Measurements from ENCODE around the gene SKIC8.

Gene SKIC8

GRCh38 chr15:78312536-78312935 is 13.1 kb upstream of the SKIC8 start:
- Mint-ChIP-seq H3K27me3 (peaks cover 4% of the 10 kb centered on the region), H3K9me3 (no peaks in the 10 kb centered on the region), H3K4me3 (no peak overlapping the region), H3K4me1 (no peaks in the 10 kb centered on the region), H3K27ac (no peak overlapping the region), H3K36me3 (no peaks in the 10 kb centered on the region)

- H3K27me3 Mint-ChIP-seq = peaks cover 4% of the 10 kb centered on the region
- no peaks in the 10 kb centered on the region for H3K4me1 Mint-ChIP-seq
- no peak overlapping the region for H3K27ac Mint-ChIP-seq
- no peak overlapping the region for H3K4me3 Mint-ChIP-seq
- no peaks in the 10 kb centered on the region for H3K9me3 Mint-ChIP-seq
- no peaks in the 10 kb centered on the region for H3K36me3 Mint-ChIP-seq
Observed at GRCh38 chr15:78311292-78311691, 11.9 kb upstream of the SKIC8 start.

DNA sequence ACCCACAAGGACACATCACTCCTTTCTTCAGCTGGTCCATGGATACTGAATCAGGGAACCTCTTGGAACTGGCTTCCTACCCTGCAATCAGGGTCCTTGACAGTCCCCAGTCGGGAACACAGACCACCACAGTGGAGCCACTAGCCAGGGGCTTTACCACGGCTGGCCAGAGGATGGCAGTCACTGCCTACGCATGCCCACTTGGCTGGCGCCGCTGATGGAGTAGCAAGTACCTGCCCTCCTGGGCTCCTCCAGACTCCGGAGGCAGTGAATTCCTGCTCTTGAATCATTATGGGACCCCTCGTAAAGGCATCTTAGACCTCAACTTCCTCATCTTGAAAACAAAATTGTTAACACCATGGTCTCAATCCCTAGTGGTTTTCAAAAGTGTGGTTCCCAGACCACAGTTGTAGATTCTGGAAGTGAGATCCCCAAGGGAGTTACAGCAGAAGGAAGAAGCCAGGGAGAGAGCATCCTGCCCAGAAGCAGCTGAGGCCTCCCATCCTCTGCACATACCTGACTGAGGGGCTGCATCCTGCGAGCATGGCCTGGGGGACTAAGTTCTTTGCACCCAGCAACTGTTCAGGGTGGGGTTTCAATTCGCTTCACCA is 9.1 kb upstream of the SKIC8 start:
- Mint-ChIP-seq H3K27ac (no peak overlapping the region), H3K4me3 (no peak overlapping the region), H3K36me3 (no peaks in the 10 kb centered on the region), H3K27me3 (peaks cover 4% of the 10 kb centered on the region), H3K9me3 (no peaks in the 10 kb centered on the region), H3K4me1 (no peaks in the 10 kb centered on the region)

DNA sequence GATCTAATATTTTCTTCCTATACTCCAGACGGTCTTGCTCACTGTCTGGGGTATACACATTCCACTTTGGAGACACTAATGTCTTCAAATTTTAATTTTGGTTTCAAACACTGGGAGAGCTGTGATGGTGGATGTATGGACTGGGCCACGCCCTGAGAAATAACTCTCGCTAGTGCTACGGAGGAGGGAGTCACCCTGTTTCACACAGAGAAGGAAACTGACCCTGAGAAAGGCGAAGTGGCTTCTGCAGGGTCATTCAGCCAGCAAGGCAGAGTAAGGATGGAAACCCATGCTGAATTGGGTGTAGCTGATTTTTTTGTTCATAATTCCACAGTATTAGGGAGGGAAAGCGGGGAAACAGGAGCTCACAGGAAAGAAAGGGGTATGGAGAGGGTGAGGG is 8.6 kb upstream of the SKIC8 start:
- no peak overlapping the region for H3K27ac Mint-ChIP-seq
- H3K27me3 Mint-ChIP-seq = peaks cover 4% of the 10 kb centered on the region
- H3K9me3 Mint-ChIP-seq = no peaks in the 10 kb centered on the region
- H3K36me3 Mint-ChIP-seq = no peaks in the 10 kb centered on the region
- H3K4me1 Mint-ChIP-seq = no peaks in the 10 kb centered on the region
- H3K4me3 Mint-ChIP-seq = no peak overlapping the region

- Mint-ChIP-seq H3K4me1 (peaks cover 8% of the 10 kb centered on the region), H3K27me3 (peaks cover 4% of the 10 kb centered on the region), H3K36me3 (no peaks in the 10 kb centered on the region), H3K9me3 (no peaks in the 10 kb centered on the region), H3K27ac (no peak overlapping the region), H3K4me3 (no peak overlapping the region)
Observed at GRCh38 chr15:78306176-78306774, 6.9 kb upstream of the SKIC8 start.

- no peak overlapping the region for H3K4me3 Mint-ChIP-seq
- H3K27me3 Mint-ChIP-seq = peaks cover 4% of the 10 kb centered on the region
- no peaks in the 10 kb centered on the region for H3K36me3 Mint-ChIP-seq
- no peak overlapping the region for H3K27ac Mint-ChIP-seq
- H3K9me3 Mint-ChIP-seq = no peaks in the 10 kb centered on the region
- H3K4me1 Mint-ChIP-seq = peaks cover 8% of the 10 kb centered on the region
Observed at GRCh38 chr15:78304216-78305066, 5.0 kb upstream of the SKIC8 start.

DNA sequence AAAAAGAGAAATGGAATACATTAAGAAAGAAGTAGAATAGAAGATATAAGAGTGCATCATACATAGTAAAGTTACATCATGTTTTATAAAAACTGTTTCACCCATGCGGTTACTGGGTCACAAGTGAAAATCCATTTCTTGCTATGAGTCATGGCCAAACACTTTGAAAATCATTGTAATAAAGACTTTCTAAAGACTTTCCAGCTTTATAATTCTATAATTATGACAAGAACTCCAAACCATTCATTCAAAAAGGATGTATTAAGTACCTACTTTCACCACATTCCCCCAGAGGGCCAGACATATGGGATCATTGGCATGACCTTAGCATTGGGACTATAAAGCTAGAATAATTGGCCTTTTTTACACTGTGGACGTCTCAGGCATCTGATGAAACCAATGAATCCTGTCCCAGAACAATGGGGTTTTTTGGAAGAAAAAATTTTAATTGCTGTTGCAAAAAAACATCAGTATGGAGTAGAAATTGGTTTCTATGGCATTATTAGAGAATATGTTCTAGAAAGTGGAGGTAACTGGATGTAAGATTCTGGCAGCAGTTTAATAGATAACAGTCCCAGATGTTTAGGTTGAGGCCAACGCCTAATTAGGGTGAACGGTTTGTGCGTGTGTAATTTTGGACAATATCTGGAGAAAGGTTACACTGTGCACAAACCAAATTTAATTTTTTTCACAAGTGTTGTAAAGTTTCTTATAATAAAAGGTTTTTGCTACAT is 3.3 kb upstream of the SKIC8 start:
- Mint-ChIP-seq H3K9me3 (no peaks in the 10 kb centered on the region), H3K27me3 (no peaks in the 10 kb centered on the region), H3K4me1 (peaks cover 20% of the 10 kb centered on the region), H3K27ac (peak overlapping the region; percentile 53), H3K36me3 (no peaks in the 10 kb centered on the region), H3K4me3 (no peak overlapping the region)

DNA sequence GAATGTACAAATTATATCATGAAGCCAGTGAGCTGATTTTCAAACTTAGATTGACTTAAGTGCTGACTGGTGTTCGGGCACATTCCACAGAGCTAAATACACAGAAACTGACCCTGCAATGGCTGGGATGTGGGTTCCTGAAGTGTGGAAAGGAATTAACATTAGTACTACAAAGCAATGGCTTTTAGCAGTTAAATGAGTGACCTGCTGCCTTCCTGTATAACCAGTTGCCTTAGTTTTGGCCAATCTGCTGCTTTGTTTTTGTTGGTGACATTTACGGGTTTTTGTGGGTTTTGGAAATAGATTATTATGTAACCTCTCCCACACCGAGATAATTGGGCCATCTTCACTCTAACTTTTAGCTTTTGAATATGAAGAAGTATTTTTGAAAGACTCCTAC is 2.4 kb upstream of the SKIC8 start:
- peaks cover 27% of the 10 kb centered on the region for H3K4me1 Mint-ChIP-seq
- H3K4me3 Mint-ChIP-seq = no peak overlapping the region
- H3K27ac Mint-ChIP-seq = no peak overlapping the region
- no peaks in the 10 kb centered on the region for H3K36me3 Mint-ChIP-seq
- H3K27me3 Mint-ChIP-seq = no peaks in the 10 kb centered on the region
- no peaks in the 10 kb centered on the region for H3K9me3 Mint-ChIP-seq

GRCh38 chr15:78301326-78301725 is 1.9 kb upstream of the SKIC8 start:
- H3K9me3 Mint-ChIP-seq = no peaks in the 10 kb centered on the region
- H3K27ac Mint-ChIP-seq = peak overlapping the region; percentile 19
- H3K4me3 Mint-ChIP-seq = no peak overlapping the region
- no peaks in the 10 kb centered on the region for H3K36me3 Mint-ChIP-seq
- peaks cover 28% of the 10 kb centered on the region for H3K4me1 Mint-ChIP-seq
- no peaks in the 10 kb centered on the region for H3K27me3 Mint-ChIP-seq

- peaks cover 26% of the 10 kb centered on the region for H3K36me3 Mint-ChIP-seq
Observed at GRCh38 chr15:78292219-78292618, 7.2 kb downstream of the SKIC8 start.

GRCh38 chr15:78291698-78292097 is 7.7 kb downstream of the SKIC8 start:
- Mint-ChIP-seq H3K4me3 (no peak overlapping the region), H3K36me3 (peaks cover 27% of the 10 kb centered on the region), H3K4me1 (peaks cover 8% of the 10 kb centered on the region), H3K9me3 (no peaks in the 10 kb centered on the region), H3K27ac (no peak overlapping the region), H3K27me3 (no peaks in the 10 kb centered on the region)

More at GRCh38 chr15:78292219-78292618, 7.2 kb downstream of the SKIC8 start:
- H3K4me1 Mint-ChIP-seq = peaks cover 12% of the 10 kb centered on the region
- H3K27me3 Mint-ChIP-seq = no peaks in the 10 kb centered on the region
- H3K27ac Mint-ChIP-seq = no peak overlapping the region
- no peaks in the 10 kb centered on the region for H3K9me3 Mint-ChIP-seq
- no peak overlapping the region for H3K4me3 Mint-ChIP-seq

DNA sequence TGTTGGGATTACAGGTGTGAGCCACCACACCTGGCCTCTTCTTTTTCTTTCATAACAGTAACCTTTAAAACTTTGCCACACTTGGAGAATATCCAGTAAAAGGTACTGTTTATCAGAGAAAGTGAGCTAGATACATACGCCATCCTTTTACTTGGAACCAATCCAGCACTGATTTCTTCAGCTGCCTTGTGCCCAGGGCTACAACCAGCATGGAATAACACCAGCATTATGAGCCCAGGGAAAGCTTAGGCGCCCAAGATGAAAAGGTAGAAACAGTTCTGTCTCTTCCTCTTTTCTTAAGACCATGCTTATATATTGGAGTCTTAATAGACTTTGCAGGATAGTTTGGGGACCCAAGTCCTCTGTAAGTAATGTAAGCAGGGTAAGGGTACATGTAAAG is 8.4 kb downstream of the SKIC8 start:
- peaks cover 8% of the 10 kb centered on the region for H3K4me1 Mint-ChIP-seq
- H3K4me3 Mint-ChIP-seq = no peak overlapping the region
- no peaks in the 10 kb centered on the region for H3K9me3 Mint-ChIP-seq
- no peaks in the 10 kb centered on the region for H3K27me3 Mint-ChIP-seq
- no peak overlapping the region for H3K27ac Mint-ChIP-seq
- H3K36me3 Mint-ChIP-seq = peaks cover 29% of the 10 kb centered on the region

DNA sequence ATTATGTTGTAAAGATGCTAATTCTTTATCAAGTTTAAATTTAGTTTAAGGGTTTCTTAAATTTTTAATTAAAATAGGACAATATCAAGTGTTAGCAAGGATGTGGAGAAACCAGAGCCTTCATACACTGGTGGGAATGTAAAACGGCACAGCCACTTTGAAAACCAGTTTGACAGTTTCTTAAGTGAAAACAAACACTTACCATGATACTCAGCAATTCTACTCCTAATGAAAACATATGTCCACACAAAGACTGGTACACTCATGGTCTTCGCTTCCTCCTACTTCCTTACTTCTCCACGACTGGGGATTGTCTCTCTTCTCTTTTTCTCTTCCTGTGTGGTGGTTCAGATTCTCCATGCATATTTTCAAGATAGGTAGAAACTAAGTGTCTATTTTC is 9.2 kb downstream of the SKIC8 start:
- Mint-ChIP-seq H3K4me3 (no peak overlapping the region), H3K9me3 (no peaks in the 10 kb centered on the region), H3K27me3 (no peaks in the 10 kb centered on the region), H3K4me1 (peaks cover 7% of the 10 kb centered on the region), H3K36me3 (peaks cover 27% of the 10 kb centered on the region), H3K27ac (no peak overlapping the region)

DNA sequence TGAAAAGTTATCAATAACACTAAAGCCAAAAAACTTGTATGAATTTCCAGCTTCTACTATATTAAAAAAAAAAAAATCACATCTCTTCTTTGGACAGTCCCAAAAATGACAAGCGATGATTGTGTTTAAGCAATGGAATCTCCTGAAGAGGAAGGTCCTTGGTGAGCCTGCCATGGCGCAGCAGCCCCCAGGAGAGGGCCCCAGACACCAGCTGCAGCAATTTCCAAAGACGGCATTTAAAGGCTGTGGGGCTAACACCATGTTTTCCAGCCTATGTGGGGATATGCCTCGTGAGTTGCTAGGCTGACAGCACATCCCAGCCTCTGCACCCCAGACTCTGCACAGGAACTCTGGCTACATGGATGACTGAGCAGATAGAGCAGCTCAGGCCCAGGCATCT is 14.7 kb downstream of the SKIC8 start:
- Mint-ChIP-seq H3K36me3 (peaks cover 15% of the 10 kb centered on the region), H3K27ac (no peak overlapping the region)

GRCh38 chr15:78282324-78282723 is 17.1 kb downstream of the SKIC8 start:
- Mint-ChIP-seq H3K27me3 (no peaks in the 10 kb centered on the region), H3K36me3 (peaks cover 8% of the 10 kb centered on the region), H3K27ac (no peak overlapping the region), H3K4me3 (no peak overlapping the region), H3K9me3 (no peaks in the 10 kb centered on the region), H3K4me1 (no peaks in the 10 kb centered on the region)

More for the DNA sequence above, 14.7 kb downstream of the SKIC8 start:
- H3K27me3 Mint-ChIP-seq = no peaks in the 10 kb centered on the region
- no peaks in the 10 kb centered on the region for H3K4me1 Mint-ChIP-seq
- no peaks in the 10 kb centered on the region for H3K9me3 Mint-ChIP-seq
- no peak overlapping the region for H3K4me3 Mint-ChIP-seq
